ENCODE data around the gene ZNF280B. TPM values are rescaled to one million over a fixed set of nuclear protein-coding genes. Genes with fewer than 3 reads are reported as not detected.

The ZNF280B gene
- total and polyA plus RNA-seq, 10 donors = 0.49 to 2.7 (median 1.9) TPM

DNA sequence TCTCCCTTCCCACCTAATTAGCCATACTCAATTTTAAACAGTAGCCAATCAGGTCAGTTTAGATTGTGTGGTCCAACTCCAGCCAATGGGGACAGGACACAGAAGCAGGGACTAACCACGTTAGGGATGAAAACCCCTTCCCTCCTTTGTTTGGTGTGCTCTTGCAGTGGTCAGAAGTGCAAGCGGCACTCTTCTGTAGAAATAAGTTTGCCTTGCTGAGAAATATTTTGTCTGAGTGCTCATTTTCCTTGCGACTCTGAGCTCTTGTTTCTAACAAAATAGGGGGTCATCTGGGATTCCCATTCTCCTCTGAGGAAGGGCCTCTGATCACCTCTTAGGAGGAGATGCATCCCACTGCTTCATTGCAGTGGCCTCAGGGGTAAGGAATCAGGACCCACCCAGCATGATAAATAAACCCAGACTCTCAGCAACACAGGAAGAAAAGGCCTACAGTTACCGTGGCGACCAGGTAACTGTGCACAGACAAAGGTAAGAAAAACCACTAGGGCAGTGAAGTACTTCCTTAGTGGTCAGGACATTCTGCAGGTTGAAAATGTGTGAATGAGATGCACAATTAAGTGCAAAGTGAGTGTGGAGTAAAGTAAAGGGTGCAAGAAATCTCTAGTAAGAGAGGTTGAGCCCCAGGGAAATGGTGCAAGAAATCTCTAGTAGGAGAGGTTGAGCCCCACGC lies 55.4 kb downstream of the ZNF280B start:
- intact Hi-C loops (cut with DNase I; ENCODE audit: low total_unique reads) = no loop called here
- no peaks in the 10 kb centered on the region for H3K36me3 ChIP-seq
- TF ChIP-seq POLR2AphosphoS5 (IDR thresholded peaks at IDR 0.05) (no peak), POLR2A (IDR thresholded peaks at IDR 0.05) (no peak)
- TF ChIP-seq, protein P1, sequence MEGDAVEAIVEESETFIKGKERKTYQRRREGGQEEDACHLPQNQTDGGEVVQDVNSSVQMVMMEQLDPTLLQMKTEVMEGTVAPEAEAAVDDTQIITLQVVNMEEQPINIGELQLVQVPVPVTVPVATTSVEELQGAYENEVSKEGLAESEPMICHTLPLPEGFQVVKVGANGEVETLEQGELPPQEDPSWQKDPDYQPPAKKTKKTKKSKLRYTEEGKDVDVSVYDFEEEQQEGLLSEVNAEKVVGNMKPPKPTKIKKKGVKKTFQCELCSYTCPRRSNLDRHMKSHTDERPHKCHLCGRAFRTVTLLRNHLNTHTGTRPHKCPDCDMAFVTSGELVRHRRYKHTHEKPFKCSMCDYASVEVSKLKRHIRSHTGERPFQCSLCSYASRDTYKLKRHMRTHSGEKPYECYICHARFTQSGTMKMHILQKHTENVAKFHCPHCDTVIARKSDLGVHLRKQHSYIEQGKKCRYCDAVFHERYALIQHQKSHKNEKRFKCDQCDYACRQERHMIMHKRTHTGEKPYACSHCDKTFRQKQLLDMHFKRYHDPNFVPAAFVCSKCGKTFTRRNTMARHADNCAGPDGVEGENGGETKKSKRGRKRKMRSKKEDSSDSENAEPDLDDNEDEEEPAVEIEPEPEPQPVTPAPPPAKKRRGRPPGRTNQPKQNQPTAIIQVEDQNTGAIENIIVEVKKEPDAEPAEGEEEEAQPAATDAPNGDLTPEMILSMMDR (IDR thresholded peaks at IDR 0.05 in 8 of 11, conservative IDR thresholded peaks at IDR 0.05 in 3 of 11) = no peak
- peaks cover 0 to 53% (median 28%) of the 10 kb centered on the region in 8 donors for H3K9me3 ChIP-seq
- 68 to 78% (median 75%) methylated on average over 6 of the region's 6 CpGs for WGBS, 5 donors
- no peak overlapping the region for H3K27ac ChIP-seq
- DNase-seq = no peak
- peaks cover 0 to 15% (median 0%) of the 10 kb centered on the region in 7 donors for H3K27me3 ChIP-seq (replicated peaks in 1 of 7)
- peaks cover 0 to 27% (median 7%) of the 10 kb centered on the region in 6 donors for H3K4me1 ChIP-seq
- H3K4me3 ChIP-seq = no peak overlapping the region

- intact Hi-C loops (cut with DNase I; ENCODE audit: low total_unique reads) = no loop called here
- TF ChIP-seq POLR2AphosphoS5 (IDR thresholded peaks at IDR 0.05) (no peak), POLR2A (IDR thresholded peaks at IDR 0.05) (no peak)
- TF ChIP-seq, protein P1 (IDR thresholded peaks at IDR 0.05 in 8 of 11, conservative IDR thresholded peaks at IDR 0.05 in 3 of 11) = no peak
- Histone ChIP-seq H3K9me3 (peaks cover 0 to 44% (median 19%) of the 10 kb centered on the region in 8 donors), H3K27me3 (replicated peaks in 1 of 7) (peaks cover 0 to 15% (median 0%) of the 10 kb centered on the region in 7 donors), H3K4me1 (peaks cover 0 to 27% (median 7%) of the 10 kb centered on the region in 6 donors), H3K36me3 (no peaks in the 10 kb centered on the region), H3K4me3 (no peak overlapping the region), H3K27ac (no peak overlapping the region)
- DNase-seq = no peak
- WGBS, 5 donors = 61 to 84% (median 81%) methylated on average over 1 of the region's 1 CpG
Observed at GRCh38 chr22:22452211-22452610, 56.3 kb downstream of the ZNF280B start.

GRCh38 chr22:22450343-22450839 lies 58.2 kb downstream of the ZNF280B start:
- TF ChIP-seq POLR2AphosphoS5 (IDR thresholded peaks at IDR 0.05) (peak in 1 of 3 donors; percentile 34), POLR2A (IDR thresholded peaks at IDR 0.05) (no peak)
- TF ChIP-seq, protein P1 (IDR thresholded peaks at IDR 0.05 in 8 of 11, conservative IDR thresholded peaks at IDR 0.05 in 3 of 11) = peak in 5 of 11 experiments; percentile 25 to 38 (median 32)
- Histone ChIP-seq H3K36me3 (no peaks in the 10 kb centered on the region), H3K27ac (peak overlapping the region in 4 of 8 donors; percentile 32 to 75 (median 36)), H3K9me3 (peaks cover 0 to 29% (median 12%) of the 10 kb centered on the region in 8 donors), H3K4me3 (no peak overlapping the region), H3K27me3 (replicated peaks in 1 of 7) (peaks cover 0 to 15% (median 0%) of the 10 kb centered on the region in 7 donors), H3K4me1 (peaks cover 0 to 27% (median 7%) of the 10 kb centered on the region in 6 donors)
- intact Hi-C loops (cut with DNase I; ENCODE audit: low total_unique reads) = no loop called here
- 6 to 13% (median 9%) methylated on average over 4 of the region's 4 CpGs for WGBS, 5 donors
- DNase-seq = peak; percentile 80

DNA sequence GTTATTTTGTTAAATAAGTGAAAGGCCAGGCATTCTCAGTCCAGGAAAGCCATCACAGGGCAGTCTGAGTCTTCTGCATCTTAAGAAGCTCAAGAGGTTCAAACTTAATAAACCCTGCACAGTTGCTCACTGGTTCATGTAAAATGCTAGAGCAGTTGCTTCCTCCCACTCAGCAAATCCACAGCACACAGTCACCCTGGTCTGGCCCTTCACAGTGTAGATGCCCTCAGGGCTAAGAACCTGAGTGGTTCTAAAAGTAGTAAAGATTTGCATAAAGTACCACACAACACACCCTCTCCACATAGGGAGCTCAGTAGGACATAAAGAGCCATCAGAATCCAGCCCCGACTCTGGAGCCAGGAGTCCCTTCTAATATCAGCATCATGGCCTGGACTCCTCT lies 58.7 kb downstream of the ZNF280B start:
- TF ChIP-seq POLR2AphosphoS5 (IDR thresholded peaks at IDR 0.05) = no peak
- no peak for TF ChIP-seq POLR2A (IDR thresholded peaks at IDR 0.05)
- TF ChIP-seq, protein P1 (IDR thresholded peaks at IDR 0.05 in 8 of 11, conservative IDR thresholded peaks at IDR 0.05 in 3 of 11) = no peak
- Histone ChIP-seq H3K4me3 (no peak overlapping the region), H3K9me3 (peaks cover 0 to 29% (median 12%) of the 10 kb centered on the region in 8 donors), H3K27ac (peak overlapping the region in 4 of 8 donors; percentile 32 to 75 (median 36)), H3K36me3 (no peaks in the 10 kb centered on the region), H3K27me3 (replicated peaks in 1 of 7) (peaks cover 0 to 15% (median 0%) of the 10 kb centered on the region in 7 donors), H3K4me1 (peaks cover 0 to 27% (median 7%) of the 10 kb centered on the region in 6 donors)
- no peak for DNase-seq
- intact Hi-C loops (cut with DNase I; ENCODE audit: low total_unique reads) = no loop called here
- 79 to 100% (median 83%) methylated on average over 1 of the region's 1 CpG for WGBS, 5 donors

Data from spleen (tissue), 11 donors.